HG02642 (cell line): ENCODE results near the gene IVL.

Experiments
- ATAC-seq: cut with Tn5 transposase; IDR thresholded peaks from one replicate; pipeline ENCODE4 v1.9.1; 2021; ENCODE audit warnings: mild to moderate bottlenecking; ENCODE audit not compliant: unreplicated experiment, poor library complexity

IVL gene

GRCh38 chr1:152942161-152942560 lies 33.8 kb downstream of the IVL start:
- ATAC-seq, result no peak

GRCh38 chr1:152946248-152946647 lies 37.9 kb downstream of the IVL start:
- no peak for ATAC-seq

- ATAC-seq, result no peak
Measured at GRCh38 chr1:152946651-152947256, 38.4 kb downstream of the IVL start, which contains the start of gene SPRR5. Gene SPRR5 (plus strand): TSS chr1:152947206. CDS start chr1:152948555, 1,349 bp downstream.

DNA sequence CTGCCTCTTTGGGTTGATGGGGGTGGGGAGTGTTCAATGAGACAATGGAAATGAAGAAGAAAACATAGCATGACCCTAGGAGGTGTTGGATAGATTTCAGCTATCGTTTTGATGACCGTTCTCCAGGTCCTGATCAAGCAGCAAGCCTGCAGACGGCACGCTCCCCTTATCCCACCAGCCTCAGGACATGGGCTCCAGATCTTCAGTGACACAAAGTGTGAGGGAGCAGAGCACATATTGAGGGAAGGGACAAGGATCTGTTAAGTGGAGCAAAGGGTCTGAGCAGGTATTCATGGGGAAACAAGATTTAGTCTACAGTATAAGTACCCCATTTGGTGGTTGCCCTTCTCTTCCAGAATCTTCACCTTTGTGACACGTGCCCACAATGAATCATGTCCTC lies 43.4 kb downstream of the IVL start:
- no peak for ATAC-seq

DNA sequence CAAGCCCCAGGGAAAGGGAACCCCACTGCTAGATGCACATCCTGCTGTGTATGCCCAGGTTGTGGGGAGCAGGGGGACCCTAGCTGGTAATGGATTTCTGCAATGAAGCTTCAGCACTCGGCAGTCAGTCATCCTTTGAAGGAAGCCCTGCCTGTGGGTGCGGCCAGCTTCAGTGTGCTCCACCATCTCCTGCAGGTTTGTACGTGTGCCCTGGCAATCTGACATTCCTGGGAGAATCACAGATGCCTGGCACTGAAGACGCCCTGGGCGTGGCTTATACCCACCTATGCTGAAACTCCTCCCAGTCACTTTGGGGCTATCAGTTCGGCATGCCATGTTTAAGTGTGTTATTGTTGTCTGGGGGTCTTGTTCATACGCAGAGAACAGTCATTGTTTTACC lies 45.4 kb downstream of the IVL start:
- ATAC-seq, result no peak

DNA sequence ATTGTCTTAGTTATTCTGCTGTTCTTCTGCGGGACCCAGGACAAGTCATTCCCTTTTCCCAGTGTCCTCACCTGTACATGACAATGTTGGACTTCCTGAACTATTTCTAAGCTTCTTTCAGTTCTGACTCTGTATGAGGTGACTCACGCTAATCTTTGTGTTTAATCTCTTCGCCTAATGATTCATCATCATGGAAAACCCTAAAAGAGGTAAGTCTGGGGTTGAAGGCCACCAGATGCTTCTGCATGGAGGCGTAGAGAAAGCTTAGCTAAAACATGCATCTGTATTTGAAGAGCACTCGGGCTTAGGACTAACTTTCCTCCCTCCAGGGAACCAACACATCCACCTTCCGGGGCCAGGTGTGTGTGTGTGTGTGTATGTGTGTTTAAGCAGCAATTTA lies 46.1 kb downstream of the IVL start:
- ATAC-seq, result no peak

DNA sequence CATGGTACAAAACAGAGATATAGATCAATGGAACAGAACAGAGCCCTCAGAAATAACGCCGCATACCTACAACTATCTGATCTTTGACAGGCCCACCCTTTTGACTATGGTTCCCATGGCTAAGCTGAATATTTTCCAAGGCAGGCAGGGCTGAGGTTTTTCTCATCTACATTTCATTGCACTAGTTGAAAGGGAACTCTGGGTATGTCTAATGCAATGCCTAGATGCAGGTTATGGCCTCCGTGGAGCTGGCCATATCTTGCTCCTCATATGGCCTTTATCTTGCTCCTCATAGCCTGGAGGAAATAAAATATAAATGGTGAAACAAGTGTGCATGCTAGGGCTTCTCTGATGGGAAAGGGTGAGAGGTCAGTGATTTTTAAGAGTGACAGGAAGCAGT lies 49.2 kb downstream of the IVL start:
- no peak for ATAC-seq

- no peak for ATAC-seq
Measured at GRCh38 chr1:152959273-152959672, 50.9 kb downstream of the IVL start.

- ATAC-seq, result no peak
Measured at GRCh38 chr1:152959801-152960451, 51.6 kb downstream of the IVL start.

DNA sequence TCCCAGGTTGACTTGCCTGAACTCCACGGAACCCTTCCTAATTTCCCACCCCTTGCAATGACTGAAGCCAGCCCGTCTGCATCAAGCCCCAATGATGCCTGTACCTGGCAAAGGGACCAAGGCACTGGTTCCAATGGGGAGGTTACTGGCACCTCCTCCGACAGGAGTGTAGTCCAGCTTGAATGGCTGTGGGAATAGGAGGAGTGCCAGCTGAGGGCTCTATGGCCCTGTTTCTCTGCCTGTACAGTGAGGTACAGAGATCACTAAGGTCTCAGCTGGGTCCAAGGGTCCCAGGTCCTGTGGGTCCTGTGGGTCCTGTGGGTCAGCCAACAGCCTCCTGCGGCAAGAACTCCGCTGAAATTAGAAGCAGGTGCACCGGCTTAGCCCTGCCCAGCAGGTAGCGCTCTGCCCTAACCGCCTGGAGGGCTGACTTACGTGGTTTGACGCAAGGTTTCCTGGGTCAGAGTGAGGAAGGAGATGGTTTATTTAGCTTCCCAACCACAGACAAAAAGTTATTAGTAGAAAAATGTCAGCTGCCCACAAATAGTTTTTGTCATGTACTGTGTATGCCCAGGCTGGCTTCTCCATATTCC lies 52.2 kb downstream of the IVL start:
- no peak for ATAC-seq
